DND-41 (cell line): ENCODE measurements around the gene TTLL9.

ENCODE experiments used
- ATAC-seq: fragments of 200-7000 bp; cut with Tn5 transposase; 3 replicates; pipeline ENCODE4 v1.9.1; 2021; ENCODE audit warnings: low read depth; ENCODE audit not compliant: insufficient read depth
- DNase-seq: peaks from one replicate; pipeline ENCODE4 v3.0.0-alpha.2; 2020
- H2AFZ ChIP-seq: 2 replicates; pipeline ENCODE4 v1.6.0; 2012; ENCODE audit warnings: low read depth, low read length
- H3K27ac ChIP-seq: 2 replicates; pipeline ENCODE4 v1.5.1; 2012; ENCODE audit warnings: low read length, inconsistent platforms
- H3K27me3 ChIP-seq: fragments of 200-600 bp; sonication (generic); 2 replicates; pipeline ENCODE4 v1.6.0; 2012; ENCODE audit warnings: low read length, mild to moderate bottlenecking, inconsistent platforms; ENCODE audit not compliant: insufficient read depth, poor library complexity
- H3K36me3 ChIP-seq: 2 replicates; pipeline ENCODE4 v1.5.1; 2012; ENCODE audit warnings: low read length, inconsistent platforms; ENCODE audit not compliant: insufficient read depth
- H3K4me1 ChIP-seq: 2 replicates; pipeline ENCODE4 v1.5.1; 2012; ENCODE audit warnings: mild to moderate bottlenecking, low read length; ENCODE audit not compliant: insufficient read depth
- H3K4me2 ChIP-seq: 2 replicates; pipeline ENCODE4 v1.6.0; 2012; ENCODE audit warnings: mild to moderate bottlenecking, moderate library complexity, low read length, inconsistent platforms; ENCODE audit not compliant: insufficient read depth
- H3K4me3 ChIP-seq, 2 experiments: fragments of 200-600 bp in 1 of 2; shearing (Covaris generic) in 1 of 2; 2 replicates each; pipeline ENCODE4 v1.5.1; 2012 to 2016; ENCODE audit warnings: inconsistent platforms in 2 of 2, low read length in 2 of 2, mild to moderate bottlenecking in 2 of 2, low read depth in 1 of 2, moderate library complexity in 1 of 2
- H3K79me2 ChIP-seq: 2 replicates; pipeline ENCODE4 v1.6.0; 2012; ENCODE audit warnings: low read length, inconsistent platforms; ENCODE audit not compliant: insufficient read depth
- H3K9ac ChIP-seq: 2 replicates; pipeline ENCODE4 v1.6.0; 2012; ENCODE audit warnings: low read depth, mild to moderate bottlenecking, inconsistent platforms, low read length, moderate library complexity
- H3K9me3 ChIP-seq: 2 replicates; pipeline ENCODE4 v1.5.1; 2012; ENCODE audit warnings: low read length, moderate library complexity, mild to moderate bottlenecking, inconsistent platforms; ENCODE audit not compliant: insufficient read depth, severe bottlenecking
- H4K20me1 ChIP-seq: 2 replicates; pipeline ENCODE4 v1.6.0; 2012; ENCODE audit warnings: low read length; ENCODE audit not compliant: insufficient read depth
- EZH2 ChIP-seq: IDR thresholded peaks from 3 replicates; pipeline ENCODE4 v1.6.1; 2012; ENCODE audit warnings: borderline replicate concordance, low read depth, mild to moderate bottlenecking, moderate library complexity, low read length, inconsistent platforms; ENCODE audit not compliant: severe bottlenecking
- TF ChIP-seq, protein P1 (sequence below): IDR thresholded peaks from 2 replicates; pipeline ENCODE4 v1.5.1; 2012; ENCODE audit warnings: borderline replicate concordance, low read length, moderate library complexity, mild to moderate bottlenecking; ENCODE audit not compliant: poor library complexity, severe bottlenecking; ENCODE audit errors: extremely low read depth

Gene TTLL9

DNA sequence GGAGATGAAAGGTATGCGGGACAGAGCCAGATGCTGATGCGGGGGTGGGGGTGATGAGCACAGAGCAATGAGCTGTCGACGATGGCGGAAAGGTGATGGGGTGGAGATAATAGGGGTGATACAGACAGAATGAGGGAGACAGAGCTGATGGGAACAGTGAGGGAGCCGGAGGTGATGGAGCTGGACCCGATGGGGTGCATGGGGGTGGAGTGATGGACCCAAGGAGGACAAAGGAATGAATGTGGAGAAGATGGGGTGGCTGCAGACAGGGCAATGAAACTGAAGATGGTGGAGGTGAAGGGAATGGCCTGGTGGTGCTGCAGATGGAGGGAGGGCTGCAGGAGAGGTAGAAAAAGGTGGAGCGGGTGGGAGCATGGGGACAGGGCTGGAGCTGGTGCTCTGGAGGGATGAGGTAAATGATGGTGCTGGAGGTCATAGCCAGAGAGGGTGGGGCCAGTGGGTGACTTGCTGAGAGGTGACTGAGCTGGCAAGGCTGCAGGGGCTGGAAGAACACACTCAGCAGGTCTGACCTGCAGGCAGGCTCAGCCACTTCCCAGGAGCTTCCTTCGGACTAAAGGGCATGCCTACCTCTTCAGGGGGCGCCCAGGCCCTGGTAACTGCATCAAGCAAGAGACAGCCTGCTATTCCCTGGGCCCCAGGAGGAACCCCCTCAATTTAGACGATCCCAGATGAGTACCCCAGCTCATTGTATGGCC is 19.0 kb upstream of the TTLL9 start:
- DNase-seq, result no peak
- Histone ChIP-seq H3K9ac (no peak overlapping the region), H3K4me3 (no peak overlapping the region), H3K27ac (no peak overlapping the region), H3K79me2 (no peaks in the 10 kb centered on the region), H3K4me2 (no peak overlapping the region), H3K36me3 (no peaks in the 10 kb centered on the region), H3K4me1 (peaks cover 7% of the 10 kb centered on the region), H4K20me1 (peaks cover 6% of the 10 kb centered on the region; the same call in 1 of the 2 replicates), H3K27me3 (peaks cover 12% of the 10 kb centered on the region), H3K9me3 (no peaks in the 10 kb centered on the region), H2AFZ (no peak overlapping the region)
- TF ChIP-seq, protein P1, sequence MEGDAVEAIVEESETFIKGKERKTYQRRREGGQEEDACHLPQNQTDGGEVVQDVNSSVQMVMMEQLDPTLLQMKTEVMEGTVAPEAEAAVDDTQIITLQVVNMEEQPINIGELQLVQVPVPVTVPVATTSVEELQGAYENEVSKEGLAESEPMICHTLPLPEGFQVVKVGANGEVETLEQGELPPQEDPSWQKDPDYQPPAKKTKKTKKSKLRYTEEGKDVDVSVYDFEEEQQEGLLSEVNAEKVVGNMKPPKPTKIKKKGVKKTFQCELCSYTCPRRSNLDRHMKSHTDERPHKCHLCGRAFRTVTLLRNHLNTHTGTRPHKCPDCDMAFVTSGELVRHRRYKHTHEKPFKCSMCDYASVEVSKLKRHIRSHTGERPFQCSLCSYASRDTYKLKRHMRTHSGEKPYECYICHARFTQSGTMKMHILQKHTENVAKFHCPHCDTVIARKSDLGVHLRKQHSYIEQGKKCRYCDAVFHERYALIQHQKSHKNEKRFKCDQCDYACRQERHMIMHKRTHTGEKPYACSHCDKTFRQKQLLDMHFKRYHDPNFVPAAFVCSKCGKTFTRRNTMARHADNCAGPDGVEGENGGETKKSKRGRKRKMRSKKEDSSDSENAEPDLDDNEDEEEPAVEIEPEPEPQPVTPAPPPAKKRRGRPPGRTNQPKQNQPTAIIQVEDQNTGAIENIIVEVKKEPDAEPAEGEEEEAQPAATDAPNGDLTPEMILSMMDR, result no peak
- no peak for TF ChIP-seq EZH2
- no peak for ATAC-seq

DNA sequence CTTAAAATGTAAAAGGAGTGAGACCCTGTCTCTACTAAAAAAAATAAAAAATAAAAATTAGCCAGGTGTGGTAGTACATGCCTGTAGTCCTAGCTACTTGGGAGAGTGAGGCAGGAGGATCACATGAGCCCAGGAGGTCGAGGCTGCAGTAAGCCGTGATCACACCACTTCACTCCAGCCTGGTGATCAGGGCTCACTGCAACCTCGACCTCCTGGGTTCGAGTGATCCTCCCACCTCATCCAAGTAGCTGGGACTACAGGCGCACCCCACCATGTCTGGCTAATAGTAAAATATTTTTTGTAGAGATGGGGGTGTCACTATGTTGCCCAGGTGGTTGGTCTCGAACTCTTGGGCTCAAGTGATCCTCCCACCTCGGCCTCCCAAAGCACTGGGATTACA is 17.0 kb upstream of the TTLL9 start:
- Histone ChIP-seq H3K27me3 (peaks cover 25% of the 10 kb centered on the region), H3K27ac (no peak overlapping the region), H3K9ac (no peak overlapping the region), H3K36me3 (no peaks in the 10 kb centered on the region), H3K9me3 (no peaks in the 10 kb centered on the region), H3K4me1 (peaks cover 7% of the 10 kb centered on the region), H2AFZ (no peak overlapping the region), H3K4me3 (no peak overlapping the region), H4K20me1 (0 out of 2 replicates have a peak, but pooled peaks cover 3% of the 10 kb centered on the region), H3K79me2 (no peaks in the 10 kb centered on the region), H3K4me2 (no peak overlapping the region)
- no peak for TF ChIP-seq EZH2
- TF ChIP-seq, protein P1, result no peak
- no peak for ATAC-seq
- DNase-seq, result no peak

DNA sequence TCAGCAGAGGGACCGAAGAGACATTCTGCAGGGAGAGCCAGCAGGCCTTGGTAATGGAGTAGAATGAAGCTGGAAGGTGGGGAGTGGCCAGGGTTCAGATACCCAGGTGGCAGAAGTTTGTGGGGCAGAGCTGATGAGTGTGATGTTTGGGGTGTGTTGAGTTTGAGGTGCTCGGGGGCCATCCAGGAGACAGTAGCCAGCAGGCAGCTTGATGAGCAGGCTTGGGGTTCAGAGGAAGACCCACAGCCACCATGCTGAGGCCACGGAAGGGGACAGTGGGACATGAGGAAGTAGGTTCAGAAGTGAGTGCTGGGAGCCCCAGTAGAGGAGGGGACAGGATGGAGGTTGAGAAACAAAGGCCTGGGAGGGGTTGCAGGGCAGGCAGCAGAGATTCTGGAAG is 13.9 kb upstream of the TTLL9 start:
- Histone ChIP-seq H3K4me2 (no peak overlapping the region), H3K9ac (no peak overlapping the region), H3K36me3 (no peaks in the 10 kb centered on the region), H3K9me3 (no peaks in the 10 kb centered on the region), H2AFZ (no peak overlapping the region), H3K4me1 (peaks cover 23% of the 10 kb centered on the region), H3K4me3 (no peak overlapping the region), H4K20me1 (no peaks in the 10 kb centered on the region), H3K79me2 (no peaks in the 10 kb centered on the region), H3K27me3 (peaks cover 50% of the 10 kb centered on the region), H3K27ac (no peak overlapping the region)
- TF ChIP-seq EZH2, result no peak
- TF ChIP-seq, protein P1, result no peak
- no peak for ATAC-seq
- no peak for DNase-seq
